SKM-1 treated with dmso at 0.1 percent for 144 hours (cell line): ENCODE results near the gene DENND1A.
"Not testable (repeated sequence)": the region's sequence is repeated elsewhere in the genome, so short reads cannot be mapped to it uniquely, and the experiment has no call there.

Source experiments
- DNase-seq: peaks from one replicate; lab custom pipeline; 2025; ENCODE audit not compliant: unreplicated experiment; lab: John Stamatoyannopoulos, UW

The DENND1A gene

GRCh38 chr9:123742009-123742767 lies 187.7 kb downstream of the DENND1A start:
- DNase-seq: no peak

GRCh38 chr9:123741214-123741613 lies 188.7 kb downstream of the DENND1A start:
- peak; percentile 24 for DNase-seq

- DNase-seq: no peak
Observed at GRCh38 chr9:123739902-123740301, 190.0 kb downstream of the DENND1A start.

GRCh38 chr9:123739387-123739786 lies 190.5 kb downstream of the DENND1A start:
- DNase-seq: no peak

GRCh38 chr9:123738648-123739047 lies 191.3 kb downstream of the DENND1A start:
- no peak for DNase-seq

GRCh38 chr9:123735376-123735775 lies 194.6 kb downstream of the DENND1A start:
- no peak for DNase-seq

- DNase-seq: not testable (repeated sequence)
Observed at GRCh38 chr9:123728571-123728970, 201.4 kb downstream of the DENND1A start.

GRCh38 chr9:123727332-123727731 lies 202.6 kb downstream of the DENND1A start:
- no peak for DNase-seq

- DNase-seq: no peak
Observed at GRCh38 chr9:123725389-123725788, 204.5 kb downstream of the DENND1A start.

GRCh38 chr9:123724211-123724796 lies 205.6 kb downstream of the DENND1A start:
- DNase-seq: no peak

- DNase-seq: no peak
Observed at GRCh38 chr9:123723135-123723875, 206.6 kb downstream of the DENND1A start.

GRCh38 chr9:123722378-123722777 lies 207.5 kb downstream of the DENND1A start:
- no peak for DNase-seq

- DNase-seq: no peak
Observed at GRCh38 chr9:123718188-123718587, 211.7 kb downstream of the DENND1A start.

- DNase-seq: no peak
Observed at GRCh38 chr9:123717581-123718175, 212.2 kb downstream of the DENND1A start.

GRCh38 chr9:123716339-123716945 lies 213.5 kb downstream of the DENND1A start:
- no peak for DNase-seq

- DNase-seq: no peak
Observed at GRCh38 chr9:123715258-123715657, 214.7 kb downstream of the DENND1A start.

- no peak for DNase-seq
Observed at GRCh38 chr9:123713282-123713681, 216.6 kb downstream of the DENND1A start.

- DNase-seq: no peak
Observed at GRCh38 chr9:123712399-123712798, 217.5 kb downstream of the DENND1A start.

- DNase-seq: no peak
Observed at GRCh38 chr9:123710299-123710698, 219.6 kb downstream of the DENND1A start.

GRCh38 chr9:123702483-123702882 lies 227.4 kb downstream of the DENND1A start:
- DNase-seq: no peak

- DNase-seq: no peak
Observed at GRCh38 chr9:123697686-123698085, 232.2 kb downstream of the DENND1A start.
